ENCODE measurements around the gene MND1. TPM values are rescaled to one million over a fixed set of nuclear protein-coding genes. Genes with fewer than 3 reads are reported as not detected.
A peak's percentile ranks its signal among the peaks of the same experiment; 100 is the strongest.

Gene MND1
- total RNA-seq, 2 experiments from 2014 or later: 24.2 to 27.6 TPM

GRCh38 chr4:153332936-153333335, 11.6 kb upstream of the MND1 start:
- H3K27me3 Mint-ChIP-seq: peaks cover 8% of the 10 kb centered on the region
- H3K9me3 Mint-ChIP-seq: no peaks in the 10 kb centered on the region
- ChIA-PET CTCF (no interaction called here), POLR2A (no interaction called here)
- no peaks in the 10 kb centered on the region for H3K36me3 Mint-ChIP-seq (ENCODE audit: low read depth)
- no peak for DNase-seq
- H3K27ac Mint-ChIP-seq: no peak overlapping the region
- H3K4me1 Mint-ChIP-seq: no peaks in the 10 kb centered on the region
- no peak overlapping the region for H3K4me3 Mint-ChIP-seq

- Mint-ChIP-seq H3K4me1 (no peaks in the 10 kb centered on the region), H3K27me3 (peaks cover 8% of the 10 kb centered on the region), H3K4me3 (no peak overlapping the region), H3K27ac (no peak overlapping the region), H3K36me3 (ENCODE audit: low read depth) (no peaks in the 10 kb centered on the region), H3K9me3 (no peaks in the 10 kb centered on the region)
- DNase-seq: no peak
- ChIA-PET POLR2A (no interaction called here), CTCF (no interaction called here)
These were observed 10.6 kb upstream of the MND1 start for GRCh38 chr4:153333874-153334273.

DNA sequence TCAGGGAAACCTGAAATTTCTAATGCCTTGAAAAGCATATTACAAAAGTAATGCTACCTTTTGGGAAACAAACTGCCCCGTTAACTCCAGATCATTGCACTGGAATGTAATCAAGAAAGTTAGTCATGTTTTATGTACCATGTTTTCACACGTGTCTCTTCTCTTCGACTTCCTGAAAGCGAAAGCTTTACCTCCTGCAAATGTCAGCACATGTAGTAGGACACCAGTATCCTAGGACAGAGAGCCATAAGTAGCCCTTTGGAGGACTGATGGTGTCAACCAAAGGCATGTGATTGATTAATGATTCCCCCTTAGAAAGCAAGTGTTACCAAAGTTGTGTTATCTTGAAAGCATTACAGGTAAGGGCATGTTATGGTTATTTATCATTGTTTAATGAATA, 8.8 kb upstream of the MND1 start:
- CTCF ChIA-PET: interaction anchor here (0.5 to 1.4 kb wide), 2 partner anchors 18 to 52 kb away, joined by 3 to 4 read pairs; no protein-coding TSS in a partner anchor
- Mint-ChIP-seq H3K27ac (no peak overlapping the region), H3K9me3 (no peaks in the 10 kb centered on the region), H3K4me1 (no peaks in the 10 kb centered on the region), H3K27me3 (peaks cover 7% of the 10 kb centered on the region), H3K36me3 (ENCODE audit: low read depth) (no peaks in the 10 kb centered on the region), H3K4me3 (no peak overlapping the region)
- no peak for DNase-seq
- POLR2A ChIA-PET: no interaction called here

DNA sequence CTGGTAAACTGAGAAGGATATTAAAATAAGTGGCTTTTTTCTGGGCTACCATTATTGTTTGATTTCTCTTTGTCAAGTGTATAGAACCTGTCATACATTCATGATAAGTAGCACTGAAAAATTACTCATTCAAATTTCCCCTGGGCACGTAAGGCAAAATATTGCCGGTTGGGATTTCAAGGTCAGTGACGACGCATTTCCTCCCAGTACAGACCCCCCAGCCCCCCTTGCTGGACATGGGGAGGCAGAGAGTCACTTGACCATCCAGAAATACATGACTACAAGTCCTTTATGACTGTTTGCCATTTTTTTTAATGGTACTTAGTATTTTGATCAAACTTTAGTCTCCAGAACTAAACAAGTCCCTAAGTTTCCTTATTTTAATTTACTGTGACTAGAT, 6.8 kb upstream of the MND1 start:
- H3K9me3 Mint-ChIP-seq: no peaks in the 10 kb centered on the region
- ChIA-PET POLR2A (no interaction called here), CTCF (interaction anchor here (1.5 kb wide), 1 partner anchor 195 kb away, joined by 4 read pairs; no protein-coding TSS in a partner anchor)
- H3K36me3 Mint-ChIP-seq (ENCODE audit: low read depth): no peaks in the 10 kb centered on the region
- H3K27me3 Mint-ChIP-seq: peaks cover 8% of the 10 kb centered on the region
- H3K27ac Mint-ChIP-seq: no peak overlapping the region
- no peak for DNase-seq
- no peak overlapping the region for H3K4me3 Mint-ChIP-seq
- H3K4me1 Mint-ChIP-seq: peaks cover 9% of the 10 kb centered on the region

- CTCF ChIA-PET: interaction anchor here (0.7 to 1.5 kb wide), 2 partner anchors 18 to 308 kb away, joined by 3 to 4 read pairs; no protein-coding TSS in a partner anchor
These were observed 2.9 kb upstream of the MND1 start for GRCh38 chr4:153341575-153342090.

DNA sequence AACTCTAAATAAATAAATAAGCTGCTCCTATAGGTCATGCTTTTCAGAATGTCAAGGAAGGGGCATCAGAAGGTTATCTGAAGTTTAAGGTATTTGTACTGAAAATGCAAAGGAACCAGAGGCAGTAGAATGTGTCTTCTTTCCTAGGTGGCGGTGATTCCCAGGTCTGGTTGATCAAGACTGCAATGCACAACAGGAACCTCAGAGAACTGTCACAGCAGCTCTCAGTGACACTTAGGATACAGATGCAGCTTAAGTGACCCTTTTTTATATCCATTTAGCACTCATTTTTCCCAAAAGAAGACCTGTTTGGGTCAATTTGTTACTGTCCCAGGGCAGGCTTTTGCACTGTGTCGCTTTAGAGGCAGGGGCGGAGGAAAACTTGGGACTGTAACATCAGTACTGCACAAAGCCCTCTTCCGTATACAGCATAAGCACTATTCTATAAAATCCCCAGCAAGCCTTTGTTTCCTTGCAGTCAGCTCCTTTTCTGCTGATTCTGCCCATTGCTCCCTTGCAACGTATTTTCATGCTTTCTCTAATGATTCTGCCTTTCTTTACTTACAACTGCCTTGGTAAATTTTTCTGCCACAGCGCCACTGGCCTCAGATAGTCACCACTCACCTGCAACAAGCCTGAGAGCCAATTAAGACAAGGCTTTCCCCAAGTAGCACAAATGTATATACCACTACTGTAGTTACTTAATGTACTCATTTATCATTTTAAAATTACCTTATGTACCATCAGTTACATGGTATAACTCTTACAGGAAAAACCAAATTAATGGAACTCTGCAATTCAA, 1.5 kb upstream of the MND1 start:
- DNase-seq: no peak
- no peak overlapping the region for H3K4me3 Mint-ChIP-seq

More at GRCh38 chr4:153341575-153342090, 2.9 kb upstream of the MND1 start:
- no peak overlapping the region for H3K27ac Mint-ChIP-seq
- H3K36me3 Mint-ChIP-seq (ENCODE audit: low read depth): no peaks in the 10 kb centered on the region
- no peak for DNase-seq
- POLR2A ChIA-PET: interaction anchor here (0.6 kb wide), 1 partner anchor 233 kb away, joined by 3 read pairs; no protein-coding TSS in a partner anchor
- H3K4me3 Mint-ChIP-seq: no peak overlapping the region
- peaks cover 20% of the 10 kb centered on the region for H3K4me1 Mint-ChIP-seq
- peaks cover 5% of the 10 kb centered on the region for H3K27me3 Mint-ChIP-seq
- H3K9me3 Mint-ChIP-seq: no peaks in the 10 kb centered on the region

GRCh38 chr4:153345012-153345981, 809 bp downstream of the MND1 start:
- Mint-ChIP-seq H3K4me1 (peaks cover 48% of the 10 kb centered on the region), H3K27me3 (peaks cover 5% of the 10 kb centered on the region)
- DNase-seq: peak; percentile 71

More for the DNA sequence above, 1.5 kb upstream of the MND1 start:
- H3K27me3 Mint-ChIP-seq: peaks cover 5% of the 10 kb centered on the region
- ChIA-PET CTCF (interaction anchor here (0.9 to 1.0 kb wide), 3 partner anchors 90 to 240 kb away, joined by 3 to 5 read pairs (median 3); no protein-coding TSS in a partner anchor), POLR2A (no interaction called here)
- no peak overlapping the region for H3K27ac Mint-ChIP-seq
- H3K4me1 Mint-ChIP-seq: peaks cover 34% of the 10 kb centered on the region
- H3K9me3 Mint-ChIP-seq: no peaks in the 10 kb centered on the region
- H3K36me3 Mint-ChIP-seq (ENCODE audit: low read depth): peaks cover 5% of the 10 kb centered on the region

DNA sequence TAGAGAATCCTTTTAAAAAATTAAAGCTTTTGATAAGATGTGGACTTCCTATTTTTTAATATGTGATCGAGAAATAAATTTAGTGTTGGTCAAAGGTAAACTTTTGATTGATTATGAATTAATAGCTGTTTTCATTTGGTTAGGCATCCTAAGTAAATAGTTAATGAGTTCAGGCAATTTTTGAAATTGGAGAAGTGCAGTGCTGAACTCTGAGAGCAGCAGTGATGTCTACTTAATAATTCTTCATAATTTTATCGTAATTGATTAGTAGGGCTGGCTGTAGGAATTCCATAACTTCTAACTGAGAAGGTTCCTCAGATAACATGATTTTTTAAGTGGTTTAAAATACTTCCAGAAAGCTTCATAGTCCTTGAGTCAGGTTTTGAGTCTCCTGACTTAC, 1.5 kb downstream of the MND1 start:
- Mint-ChIP-seq H3K4me3 (peak overlapping the region; percentile 87), H3K36me3 (ENCODE audit: low read depth) (peaks cover 23% of the 10 kb centered on the region), H3K4me1 (peaks cover 50% of the 10 kb centered on the region), H3K27me3 (peaks cover 3% of the 10 kb centered on the region), H3K27ac (peak overlapping the region; percentile 95), H3K9me3 (no peaks in the 10 kb centered on the region)
- DNase-seq: no peak
- POLR2A ChIA-PET: no interaction called here
- CTCF ChIA-PET: interaction anchor here (1.2 to 2.1 kb wide), 7 partner anchors 8 to 307 kb away, joined by 3 to 8 read pairs (median 4); no protein-coding TSS in a partner anchor

More at GRCh38 chr4:153345012-153345981, 809 bp downstream of the MND1 start:
- H3K9me3 Mint-ChIP-seq: no peaks in the 10 kb centered on the region
- peak overlapping the region; percentile 95 for H3K27ac Mint-ChIP-seq
- H3K36me3 Mint-ChIP-seq (ENCODE audit: low read depth): peaks cover 17% of the 10 kb centered on the region
- ChIA-PET CTCF (interaction anchor here (1.0 to 2.1 kb wide), 8 partner anchors 8 to 361 kb away, joined by 3 to 8 read pairs (median 4); no protein-coding TSS in a partner anchor), POLR2A (no interaction called here)
- H3K4me3 Mint-ChIP-seq: peak overlapping the region; percentile 87

DNA sequence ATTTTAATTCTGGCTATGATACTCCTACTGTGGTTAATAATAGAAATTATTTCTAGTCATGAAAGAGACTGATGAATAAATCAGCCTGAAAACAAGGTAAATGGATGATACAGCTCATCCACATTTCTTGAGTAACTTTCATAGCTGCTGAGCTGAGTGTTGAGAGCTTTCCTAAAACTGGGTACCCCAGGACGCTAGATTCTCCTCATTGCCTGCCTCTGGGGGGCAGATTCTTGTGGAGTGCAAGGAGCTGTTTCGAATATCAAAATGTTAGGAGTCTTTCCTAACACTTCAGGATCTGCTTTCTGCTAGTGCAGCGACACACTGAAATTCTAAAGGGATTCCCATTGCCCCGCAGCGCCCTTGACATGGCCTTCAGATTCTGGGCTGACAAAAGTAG, 2.1 kb downstream of the MND1 start:
- no peaks in the 10 kb centered on the region for H3K27me3 Mint-ChIP-seq
- H3K4me1 Mint-ChIP-seq: peaks cover 46% of the 10 kb centered on the region
- H3K36me3 Mint-ChIP-seq (ENCODE audit: low read depth): peaks cover 28% of the 10 kb centered on the region
- DNase-seq: no peak
- ChIA-PET POLR2A (no interaction called here), CTCF (interaction anchor here (1.5 to 2.1 kb wide), 4 partner anchors 195 to 302 kb away, joined by 4 to 8 read pairs (median 5); no protein-coding TSS in a partner anchor)
- H3K27ac Mint-ChIP-seq: peak overlapping the region; percentile 54
- H3K9me3 Mint-ChIP-seq: no peaks in the 10 kb centered on the region
- H3K4me3 Mint-ChIP-seq: peak overlapping the region; percentile 87

- H3K27ac Mint-ChIP-seq: no peak overlapping the region
- ChIA-PET CTCF (interaction anchor here (1.9 to 2.1 kb wide), 2 partner anchors 227 to 301 kb away, joined by 6 to 8 read pairs; no protein-coding TSS in a partner anchor), POLR2A (no interaction called here)
- peaks cover 42% of the 10 kb centered on the region for H3K4me1 Mint-ChIP-seq
- H3K36me3 Mint-ChIP-seq (ENCODE audit: low read depth): peaks cover 31% of the 10 kb centered on the region
- H3K4me3 Mint-ChIP-seq: no peak overlapping the region
- H3K9me3 Mint-ChIP-seq: no peaks in the 10 kb centered on the region
- no peak for DNase-seq
- H3K27me3 Mint-ChIP-seq: no peaks in the 10 kb centered on the region
These were observed 2.6 kb downstream of the MND1 start for GRCh38 chr4:153347117-153347516.

DNA sequence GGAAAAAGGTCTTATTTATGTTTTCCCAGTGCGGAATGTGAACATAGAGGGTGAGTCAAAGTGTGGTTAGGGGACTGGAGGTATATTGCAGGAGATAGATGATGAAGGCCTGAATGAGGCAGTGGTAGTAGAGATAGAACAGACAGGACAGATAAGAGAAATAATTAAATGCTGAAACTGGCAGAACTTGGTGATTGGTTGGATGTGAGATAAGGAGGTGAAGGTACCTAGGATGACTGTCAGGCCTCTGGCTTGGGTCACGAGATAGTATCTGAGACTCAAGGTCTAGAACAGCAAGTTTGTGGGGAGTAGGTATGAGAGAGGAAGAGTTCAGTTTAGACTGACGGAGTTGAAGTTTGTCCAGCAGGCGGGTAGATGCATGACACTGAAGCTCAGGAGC, 3.5 kb downstream of the MND1 start:
- Mint-ChIP-seq H3K4me3 (no peak overlapping the region), H3K4me1 (peaks cover 47% of the 10 kb centered on the region), H3K27ac (no peak overlapping the region), H3K27me3 (no peaks in the 10 kb centered on the region), H3K36me3 (ENCODE audit: low read depth) (peaks cover 36% of the 10 kb centered on the region), H3K9me3 (no peaks in the 10 kb centered on the region)
- CTCF ChIA-PET: interaction anchor here (1.0 kb wide), 1 partner anchor 193 kb away, joined by 3 read pairs; no protein-coding TSS in a partner anchor
- POLR2A ChIA-PET: no interaction called here
- DNase-seq: no peak

GRCh38 chr4:153349206-153349805, 4.8 kb downstream of the MND1 start:
- Mint-ChIP-seq H3K27me3 (no peaks in the 10 kb centered on the region), H3K4me1 (peaks cover 49% of the 10 kb centered on the region), H3K4me3 (no peak overlapping the region), H3K27ac (no peak overlapping the region), H3K36me3 (ENCODE audit: low read depth) (peaks cover 42% of the 10 kb centered on the region), H3K9me3 (no peaks in the 10 kb centered on the region)
- DNase-seq: no peak
- ChIA-PET POLR2A (no interaction called here), CTCF (interaction anchor here (0.7 to 1.4 kb wide), 2 partner anchors 225 to 331 kb away, joined by 3 to 4 read pairs; no protein-coding TSS in a partner anchor)
